Astrocyte of the spinal cord (primary cell): ENCODE data around the gene OBI1.

Experiments used
- DNase-seq: peaks from one replicate; pipeline ENCODE4 v3.0.0; 2011; ENCODE audit warnings: low read depth, low spot score
- H3K4me3 ChIP-seq: 2 replicates; pipeline ENCODE4 v1.5.1; 2011; ENCODE audit warnings: low read depth, mild to moderate bottlenecking, low read length, moderate library complexity
- CTCF ChIP-seq: IDR thresholded peaks from 2 replicates; pipeline ENCODE4 v1.5.1; 2012; ENCODE audit warnings: low read depth, mild to moderate bottlenecking, low read length, inconsistent platforms
- in situ Hi-C: cut with HindIII; loops from 2 replicates; pipeline ENCODE4 v1.10.0; 2017; ENCODE audit warnings: low sequenced_read_pairs

The OBI1 gene

GRCh38 chr13:78596736-78597601 lies 62.0 kb downstream of the OBI1 start:
- DNase-seq: no peak
- TF ChIP-seq CTCF: no peak
- no peak overlapping the region for H3K4me3 ChIP-seq
- in situ Hi-C loops: no loop called here

GRCh38 chr13:78596399-78596735 lies 62.6 kb downstream of the OBI1 start:
- H3K4me3 ChIP-seq: no peak overlapping the region
- no peak for DNase-seq
- TF ChIP-seq CTCF: no peak
- in situ Hi-C loops: no loop called here

- DNase-seq: no peak
- no peak overlapping the region for H3K4me3 ChIP-seq
Observed at GRCh38 chr13:78595495-78596398, 63.2 kb downstream of the OBI1 start.

GRCh38 chr13:78594456-78594975 lies 64.4 kb downstream of the OBI1 start:
- no peak overlapping the region for H3K4me3 ChIP-seq
- TF ChIP-seq CTCF: no peak
- in situ Hi-C loops: no loop called here
- no peak for DNase-seq

More at GRCh38 chr13:78595495-78596398, 63.2 kb downstream of the OBI1 start:
- no peak for TF ChIP-seq CTCF
- in situ Hi-C loops: no loop called here

GRCh38 chr13:78593652-78594455 lies 65.1 kb downstream of the OBI1 start:
- in situ Hi-C loops: no loop called here
- TF ChIP-seq CTCF: no peak
- DNase-seq: no peak
- no peak overlapping the region for H3K4me3 ChIP-seq

- TF ChIP-seq CTCF: no peak
- no peak overlapping the region for H3K4me3 ChIP-seq
- in situ Hi-C loops: no loop called here
- DNase-seq: no peak
Observed at GRCh38 chr13:78593129-78593528, 65.8 kb downstream of the OBI1 start.
